HG02852 (cell line): ENCODE measurements around the gene MMP23B.

Experiments
- ATAC-seq: cut with Tn5 transposase; IDR thresholded peaks from one replicate; pipeline ENCODE4 v1.9.1; 2021; ENCODE audit warnings: mild to moderate bottlenecking, moderate library complexity; ENCODE audit not compliant: unreplicated experiment

Gene MMP23B

GRCh38 chr1:1618396-1619068 lies 13.4 kb upstream of the MMP23B start:
- no peak for ATAC-seq

GRCh38 chr1:1619917-1620361 lies 12.0 kb upstream of the MMP23B start:
- ATAC-seq: no peak

- no peak for ATAC-seq
Measured at GRCh38 chr1:1620433-1621139, 11.4 kb upstream of the MMP23B start.

GRCh38 chr1:1621173-1622009 lies 10.6 kb upstream of the MMP23B start:
- no peak for ATAC-seq

GRCh38 chr1:1622010-1622787 lies 9.8 kb upstream of the MMP23B start:
- ATAC-seq: no peak

- ATAC-seq: no peak
Measured at GRCh38 chr1:1622788-1623094, 9.2 kb upstream of the MMP23B start.

GRCh38 chr1:1623181-1623630 lies 8.8 kb upstream of the MMP23B start:
- ATAC-seq: no peak

GRCh38 chr1:1623631-1624442 lies 8.1 kb upstream of the MMP23B start:
- ATAC-seq: no peak

- ATAC-seq: no peak
Measured at GRCh38 chr1:1624443-1625403, 7.2 kb upstream of the MMP23B start.

GRCh38 chr1:1625404-1625775 lies 6.6 kb upstream of the MMP23B start:
- ATAC-seq: no peak

GRCh38 chr1:1625824-1626206 lies 6.2 kb upstream of the MMP23B start:
- no peak for ATAC-seq

- ATAC-seq: no peak
Measured at GRCh38 chr1:1626207-1627141, 5.5 kb upstream of the MMP23B start.

GRCh38 chr1:1627261-1627828 lies 4.6 kb upstream of the MMP23B start:
- ATAC-seq: no peak

GRCh38 chr1:1627829-1628753 lies 3.9 kb upstream of the MMP23B start:
- ATAC-seq: no peak

- no peak for ATAC-seq
Measured at GRCh38 chr1:1628754-1629429, 3.1 kb upstream of the MMP23B start.
